Activated T-helper 1 cell treated with Interleukin-2 at 50 U/mL for 16 hours (primary cell): ENCODE data around the gene MOGAT1.

ENCODE experiments used
- DNase-seq: peaks from one replicate; pipeline ENCODE4 v3.0.0-alpha.2; 2020; ENCODE audit warnings: low read depth

The MOGAT1 gene, protein sequence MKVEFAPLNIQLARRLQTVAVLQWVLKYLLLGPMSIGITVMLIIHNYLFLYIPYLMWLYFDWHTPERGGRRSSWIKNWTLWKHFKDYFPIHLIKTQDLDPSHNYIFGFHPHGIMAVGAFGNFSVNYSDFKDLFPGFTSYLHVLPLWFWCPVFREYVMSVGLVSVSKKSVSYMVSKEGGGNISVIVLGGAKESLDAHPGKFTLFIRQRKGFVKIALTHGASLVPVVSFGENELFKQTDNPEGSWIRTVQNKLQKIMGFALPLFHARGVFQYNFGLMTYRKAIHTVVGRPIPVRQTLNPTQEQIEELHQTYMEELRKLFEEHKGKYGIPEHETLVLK

DNA sequence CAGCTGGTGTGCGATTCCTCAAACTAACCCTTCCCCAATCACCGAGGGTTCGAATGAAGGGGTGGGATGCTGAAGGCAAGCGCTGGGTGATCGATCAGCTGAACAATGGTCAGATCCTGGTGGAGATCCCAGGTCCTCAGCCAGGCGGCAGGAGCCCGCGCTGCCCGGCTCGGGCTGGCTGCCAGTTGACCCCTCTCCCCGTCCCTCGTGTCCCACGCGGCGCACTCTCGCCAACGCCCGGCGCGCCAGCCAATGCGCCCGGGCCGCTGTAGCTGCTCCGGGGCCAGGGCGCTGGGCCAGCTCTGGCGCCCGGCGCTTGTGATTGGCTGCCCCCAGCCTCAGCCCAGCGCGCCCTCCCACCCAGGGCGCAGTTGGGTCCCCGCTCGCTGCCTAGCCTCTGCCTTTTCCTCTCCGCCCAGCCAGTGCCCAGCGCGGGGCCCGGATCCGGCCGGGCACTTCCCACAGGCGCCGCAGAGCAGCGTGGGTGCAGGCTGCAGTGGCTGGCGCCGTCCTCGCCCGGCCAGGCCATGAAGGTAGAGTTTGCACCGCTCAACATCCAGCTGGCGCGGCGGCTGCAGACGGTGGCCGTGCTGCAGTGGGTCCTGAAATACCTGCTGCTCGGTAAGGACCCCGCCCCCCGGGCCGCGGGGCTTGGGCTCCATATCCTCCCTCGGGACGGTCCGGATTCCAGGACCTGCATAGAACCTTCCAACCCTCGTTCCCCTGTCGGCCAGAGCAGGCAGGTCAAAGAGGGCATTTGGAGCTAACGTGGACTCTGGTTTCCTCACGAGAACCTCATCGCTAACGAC lies at the start of gene MOGAT1:
MOGAT1 (plus strand) TSS at position 400 of the 809 bp plus-strand sequence; CDS start at position 528, 128 bp downstream.
- no peak for DNase-seq

DNA sequence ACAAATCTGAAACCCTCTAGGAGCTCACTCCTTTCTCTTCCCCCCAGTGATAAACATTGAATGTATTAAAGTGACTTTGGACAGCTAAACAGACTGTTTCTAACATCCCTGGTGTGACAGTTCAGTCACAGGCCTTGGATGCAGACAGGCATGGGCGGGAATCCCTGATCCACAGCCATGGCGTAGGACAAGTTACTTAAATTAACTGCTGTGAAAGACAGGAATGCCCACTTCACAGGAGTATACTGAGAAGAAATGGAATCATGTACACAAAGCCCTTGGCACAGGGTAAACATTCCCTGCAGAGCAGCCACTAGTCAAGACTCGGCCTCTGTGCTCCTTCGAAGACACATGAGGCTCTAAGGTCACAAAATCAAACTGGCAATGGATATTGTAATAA lies 49.6 kb upstream of the MOGAT1 start:
- DNase-seq: no peak

DNA sequence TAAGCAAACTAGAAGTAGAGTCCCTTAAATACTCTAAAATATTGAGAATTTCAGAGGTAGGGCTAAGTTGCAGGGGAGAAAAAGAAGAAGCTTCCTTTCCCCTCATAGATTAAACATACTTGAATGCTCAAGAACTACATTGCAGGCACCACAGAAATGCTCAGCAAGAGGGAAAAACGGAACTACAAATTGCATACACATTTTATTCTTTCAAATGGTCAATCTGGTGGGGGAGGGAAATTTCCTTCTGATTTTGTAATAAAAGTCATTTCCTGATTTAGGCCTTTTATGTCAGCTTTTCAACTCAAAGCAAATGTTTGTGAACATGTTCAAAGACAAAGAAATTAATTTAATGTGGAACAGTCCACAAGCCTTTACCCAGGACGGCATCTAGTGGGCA lies 48.5 kb upstream of the MOGAT1 start:
- no peak for DNase-seq

DNA sequence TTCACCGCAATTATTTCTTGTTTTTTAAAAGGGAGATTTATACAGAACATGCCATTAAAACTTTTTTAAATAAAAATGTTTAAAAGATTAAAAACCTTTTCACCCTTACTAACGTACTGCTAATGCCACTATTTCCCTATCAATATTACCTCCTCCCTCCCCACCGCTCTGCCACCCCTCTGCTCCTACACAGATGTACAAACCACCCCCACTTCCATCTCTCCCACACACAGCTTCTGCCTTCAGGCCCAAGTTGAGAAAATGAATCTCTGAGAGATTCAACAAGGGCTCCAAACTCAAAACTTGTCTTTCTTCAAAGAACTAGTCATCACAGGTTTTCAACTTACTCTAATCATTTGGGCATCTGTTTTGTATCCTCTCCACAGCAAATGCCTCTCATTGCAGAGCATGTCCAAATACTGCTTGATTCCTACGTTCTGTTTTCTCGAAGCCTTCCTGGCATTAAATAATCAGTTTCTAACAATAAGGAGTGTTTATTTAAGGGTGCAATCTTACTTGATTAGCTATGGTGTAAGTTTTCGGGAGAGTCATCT lies 47.6 kb upstream of the MOGAT1 start:
- DNase-seq: no peak

DNA sequence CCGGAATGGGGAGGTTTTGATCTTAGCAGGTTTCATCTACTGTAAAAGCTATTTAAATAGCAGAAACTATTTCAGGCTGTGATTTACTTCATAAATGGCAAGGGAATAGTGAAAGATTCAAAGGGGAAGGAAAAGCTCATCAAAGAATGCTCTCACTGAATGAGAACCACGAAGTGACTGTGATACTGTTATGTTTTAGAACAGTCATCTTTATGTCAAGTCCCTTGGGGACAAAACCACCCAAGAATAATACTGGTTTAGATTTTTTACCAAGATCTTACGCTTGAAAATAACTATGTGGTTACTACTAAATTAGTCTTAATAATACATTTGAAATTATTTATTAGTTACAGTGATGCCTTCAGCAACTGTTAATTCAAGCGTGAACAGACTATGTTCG lies 43.7 kb upstream of the MOGAT1 start:
- DNase-seq: no peak

DNA sequence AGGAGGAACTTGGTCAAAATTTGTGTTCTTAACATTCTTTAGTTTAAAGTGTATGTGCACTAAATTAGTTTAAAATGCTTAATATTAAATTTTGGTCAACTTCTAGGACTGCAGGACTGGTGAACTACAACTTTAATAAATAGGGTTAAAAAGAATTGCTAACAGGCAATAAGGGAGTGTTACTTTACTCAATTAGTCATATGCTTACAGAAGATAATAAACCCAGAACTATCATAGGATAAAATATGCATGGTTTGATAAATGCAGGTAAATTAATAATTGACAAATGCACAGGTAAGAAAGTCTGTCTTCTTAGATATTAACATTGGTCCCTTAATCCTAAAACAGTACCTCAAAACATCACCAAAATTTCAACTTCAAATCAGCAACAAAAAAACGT lies 36.2 kb upstream of the MOGAT1 start:
- DNase-seq: no peak

DNA sequence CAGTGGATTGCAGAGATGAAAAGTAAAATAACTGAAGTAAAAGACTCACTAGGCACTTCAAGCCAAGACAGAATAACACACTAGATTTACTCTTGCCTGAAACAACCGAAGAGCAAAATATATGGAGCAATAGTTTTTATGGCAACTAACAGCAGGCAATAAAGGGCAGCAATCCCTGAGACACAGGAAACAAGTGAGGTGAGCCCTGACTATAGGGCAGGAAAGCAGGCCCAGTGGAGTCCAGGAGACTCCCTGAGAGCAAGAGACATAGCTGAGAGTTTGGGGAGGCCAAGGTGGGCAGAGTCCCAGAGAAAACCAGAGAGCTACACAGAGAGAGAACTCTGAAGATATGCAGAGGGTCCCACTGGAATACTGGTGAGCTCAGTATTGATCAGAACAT lies 34.4 kb upstream of the MOGAT1 start:
- DNase-seq: no peak

DNA sequence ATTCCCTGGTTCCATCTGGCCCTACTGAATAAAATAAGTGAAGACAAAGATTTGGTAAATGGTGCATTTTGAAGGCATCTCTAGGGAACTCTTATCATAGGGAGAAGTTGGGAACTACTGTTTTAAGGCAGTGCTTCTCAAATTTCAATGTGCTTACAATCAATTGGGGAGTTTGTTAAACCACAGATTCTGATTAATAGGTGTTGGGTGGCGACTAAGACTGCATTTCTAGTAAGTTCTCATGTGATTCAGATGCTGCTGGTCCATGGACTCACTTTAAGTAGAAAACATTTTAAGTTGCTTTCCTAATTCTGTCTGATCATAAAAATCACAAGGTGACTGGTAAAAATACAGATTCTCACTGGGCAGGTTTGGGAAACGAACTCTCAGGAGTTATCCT lies 30.1 kb upstream of the MOGAT1 start:
- no peak for DNase-seq

DNA sequence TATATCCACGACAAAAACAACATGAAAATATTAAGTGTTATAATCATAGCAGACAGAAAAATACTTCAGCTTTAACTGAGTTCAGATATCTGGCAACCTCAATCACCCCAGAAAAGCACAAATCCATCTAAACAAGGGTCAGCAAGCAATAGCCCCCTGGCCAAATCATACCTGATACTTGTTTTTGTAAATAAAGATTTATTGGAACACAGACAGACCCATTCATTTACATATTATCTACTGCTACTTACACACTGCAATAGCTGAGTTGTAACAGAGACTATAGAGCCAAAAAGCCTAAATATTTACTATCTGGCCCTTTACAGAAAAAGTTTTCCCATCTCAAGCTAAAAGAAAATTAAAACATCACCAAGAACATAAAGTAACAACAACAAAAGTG lies 28.3 kb upstream of the MOGAT1 start:
- no peak for DNase-seq

DNA sequence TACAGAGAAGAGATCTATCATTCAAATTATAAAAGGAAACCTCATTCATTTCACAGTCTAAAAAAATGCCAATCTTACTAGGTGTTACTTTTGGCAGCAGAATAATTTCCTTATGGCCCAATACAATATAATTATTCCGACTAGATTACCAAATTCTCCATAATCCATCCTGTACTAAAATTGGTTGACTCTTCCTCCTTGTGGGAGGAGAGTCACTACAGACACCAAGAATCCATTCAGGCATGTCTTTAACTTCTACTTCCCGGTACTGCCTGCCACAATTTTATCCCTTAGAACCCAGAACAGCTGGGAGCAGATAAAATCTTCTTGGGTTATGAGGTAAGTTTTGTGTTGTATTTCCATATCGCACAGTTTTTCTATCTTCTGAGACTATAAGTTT lies 25.4 kb upstream of the MOGAT1 start:
- DNase-seq: no peak

DNA sequence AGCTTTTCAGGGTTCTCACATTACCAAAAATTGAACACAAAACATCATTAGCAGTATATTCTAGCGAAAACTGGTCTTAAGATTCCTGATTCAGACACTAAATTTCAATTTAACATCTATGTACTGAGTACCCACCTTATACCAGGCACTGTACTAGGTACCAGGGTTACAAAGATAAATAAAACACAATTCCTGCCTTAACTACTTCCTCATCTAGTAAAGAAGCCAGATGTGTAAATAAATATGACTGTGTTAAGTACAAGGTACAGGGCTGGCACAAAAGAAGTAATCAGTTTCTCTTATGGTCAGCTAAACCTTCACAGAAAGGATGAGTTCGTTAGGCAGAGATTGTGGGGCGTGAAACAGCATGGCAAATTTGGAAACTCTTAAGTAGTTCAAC lies 21.7 kb upstream of the MOGAT1 start:
- no peak for DNase-seq

DNA sequence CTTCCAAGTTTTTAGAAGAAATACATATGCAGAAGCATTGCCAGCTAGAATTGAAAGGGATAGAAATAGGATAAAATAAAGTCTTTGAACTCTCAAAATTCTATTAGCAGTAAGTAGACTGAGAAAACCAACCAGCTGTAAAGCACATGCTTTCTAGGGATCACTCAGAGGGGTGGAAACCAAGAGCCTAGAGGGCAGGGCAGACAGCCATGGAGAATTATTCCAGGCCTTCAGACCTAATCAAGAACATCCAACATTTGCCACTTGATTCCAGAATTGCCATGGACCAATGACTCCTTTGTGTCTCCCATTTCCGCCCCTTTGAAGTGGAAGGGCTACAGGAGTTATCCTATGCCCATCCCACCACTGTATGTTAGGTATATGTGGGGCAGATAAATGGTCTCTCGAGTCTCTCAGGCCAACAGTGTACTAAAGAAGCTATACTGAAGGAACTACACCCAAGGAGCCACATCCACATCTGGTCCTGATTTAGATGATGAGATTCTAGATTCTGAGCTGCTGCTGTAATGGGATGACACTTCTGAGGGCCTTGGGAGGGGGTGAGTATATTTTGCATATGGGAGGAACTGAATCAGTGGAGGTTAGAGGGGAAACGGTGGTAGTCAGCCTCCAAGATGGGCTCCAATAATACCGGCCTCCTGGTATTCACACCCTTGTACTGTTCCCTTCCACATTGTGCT lies 19.6 kb upstream of the MOGAT1 start:
- DNase-seq: no peak

DNA sequence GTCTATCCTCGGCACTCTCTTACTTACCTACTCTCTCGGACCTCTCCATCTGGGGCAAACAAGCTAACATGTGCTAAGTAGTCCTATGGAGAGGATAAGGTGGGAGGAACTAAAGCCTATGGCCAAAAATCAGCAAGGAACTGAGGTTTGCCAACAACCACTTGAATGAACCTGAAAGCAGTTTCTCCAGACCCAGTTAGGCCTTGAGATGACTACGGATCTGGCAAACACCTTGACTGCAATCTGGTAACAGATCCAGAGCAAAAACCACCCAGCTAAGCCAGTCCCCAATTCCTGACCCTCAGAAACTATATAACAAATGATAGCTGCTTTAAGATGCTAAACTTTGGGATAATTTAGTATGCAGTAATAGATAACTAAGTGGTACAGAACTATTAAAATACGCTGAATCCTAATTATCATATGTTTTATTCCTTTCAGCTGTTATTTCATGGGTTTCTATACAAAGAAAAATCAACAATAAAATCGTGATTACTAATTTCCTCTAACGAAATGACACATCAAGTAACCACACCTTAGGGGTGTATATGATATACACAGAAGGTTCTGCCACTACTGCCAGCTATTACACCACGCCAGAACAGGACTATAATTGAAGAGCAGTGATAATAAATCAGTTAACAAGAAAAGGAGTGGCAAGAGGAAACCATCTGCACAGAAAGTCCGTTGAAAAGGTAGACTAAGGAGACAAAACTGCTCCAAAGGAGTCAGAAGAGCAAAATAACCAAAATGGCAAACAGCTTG lies 18.8 kb upstream of the MOGAT1 start:
- no peak for DNase-seq

DNA sequence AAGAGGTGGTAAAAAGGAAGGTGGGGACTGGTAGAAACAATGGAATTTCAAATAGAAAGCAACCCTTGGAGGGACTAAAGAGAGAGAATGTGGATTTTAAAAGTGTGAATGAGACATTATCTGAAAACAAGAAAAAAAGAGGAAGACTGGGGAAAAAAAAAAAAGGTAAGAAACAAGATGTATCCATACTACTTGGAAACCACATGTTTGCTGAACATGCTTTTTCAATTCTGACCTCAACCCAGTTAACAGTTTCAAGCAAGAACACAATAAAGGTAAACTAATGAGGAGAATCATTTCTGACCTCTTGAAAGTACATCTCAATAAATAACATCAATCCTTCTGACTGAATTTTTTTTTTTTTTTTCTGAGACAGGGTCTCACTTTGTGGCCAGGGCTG lies 18.2 kb upstream of the MOGAT1 start:
- no peak for DNase-seq

DNA sequence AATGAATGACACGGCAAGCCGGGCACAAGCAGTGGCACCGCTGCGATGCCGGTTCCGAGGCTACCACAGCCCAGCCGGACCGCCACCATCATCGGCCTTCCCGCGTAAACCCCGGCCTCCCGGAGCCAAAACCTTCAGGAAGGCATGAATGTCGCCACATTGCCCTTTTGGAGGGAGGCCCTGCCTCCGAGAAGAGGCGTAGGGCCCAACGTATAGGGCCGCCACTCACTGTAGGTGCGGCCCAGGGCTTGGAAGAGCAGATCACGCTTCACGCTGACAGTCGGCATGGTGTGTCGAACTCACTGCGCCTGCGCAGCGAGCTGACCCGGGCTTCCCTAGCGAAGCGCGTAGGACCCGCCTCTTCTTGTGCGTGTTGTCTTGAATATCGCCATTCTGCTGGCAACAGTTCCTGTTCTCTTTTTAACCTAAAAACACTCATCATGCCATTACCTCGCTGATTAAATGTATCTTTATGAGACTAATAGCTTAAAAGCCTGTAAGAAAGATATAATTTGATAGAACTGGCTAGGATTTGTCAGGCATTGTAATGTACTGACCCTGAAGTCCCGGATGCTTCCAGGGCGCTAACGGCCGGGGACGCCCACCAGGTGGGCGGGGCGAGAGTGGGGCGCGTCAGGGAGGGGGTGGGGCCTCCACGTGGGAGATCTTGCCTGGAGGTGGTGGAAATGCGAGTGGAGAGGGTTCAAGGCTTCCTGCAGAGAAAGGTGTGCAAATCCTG lies 15.5 kb upstream of the MOGAT1 start, which contains the start of gene FARSB:
FARSB (minus strand) TSS at position 306 of the 739 bp plus-strand sequence; CDS start at position 287, 19 bp downstream.
- DNase-seq: peak; percentile 88

DNA sequence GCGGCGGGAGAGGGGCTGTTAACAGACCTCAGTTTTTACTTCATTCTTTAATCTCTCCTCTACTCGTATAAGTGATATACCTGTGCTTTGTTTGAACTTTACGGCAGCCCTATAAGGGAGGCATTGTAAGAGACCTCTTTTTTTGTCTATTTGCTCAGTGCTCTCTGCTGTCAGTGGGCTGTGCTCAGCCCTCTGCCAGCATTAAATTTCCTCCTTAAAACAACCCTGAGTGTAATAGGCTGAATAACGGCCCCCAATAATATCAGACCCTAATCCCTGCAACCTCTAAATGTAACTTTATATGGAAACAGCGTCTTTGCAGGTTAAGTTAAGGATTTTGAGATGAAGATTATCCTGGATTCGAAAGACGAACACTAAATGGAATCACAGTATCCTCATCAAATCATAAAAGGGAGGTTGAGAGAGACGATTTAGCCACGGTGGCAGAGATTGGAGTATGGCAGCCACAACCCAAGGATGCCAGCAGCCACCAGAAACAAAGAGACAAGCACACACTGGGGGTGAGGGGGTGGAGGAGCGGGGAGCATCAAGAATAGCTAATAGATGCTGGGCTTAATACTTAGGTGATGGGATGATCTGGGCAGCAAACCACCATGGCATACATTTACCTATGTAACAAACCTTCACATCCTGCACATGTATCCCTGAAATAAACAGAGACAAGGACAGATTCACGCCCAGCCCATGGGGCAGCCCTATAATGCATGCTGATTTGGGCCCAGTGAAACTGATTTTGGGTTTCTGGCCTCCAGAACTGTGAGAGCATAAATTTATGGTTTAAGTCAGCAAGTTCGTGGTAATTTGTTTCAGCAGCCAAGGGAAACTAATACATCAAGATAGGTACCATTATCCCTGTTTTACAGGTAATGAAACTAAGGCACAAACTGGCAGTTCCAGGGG lies 14.7 kb upstream of the MOGAT1 start:
- no peak for DNase-seq

DNA sequence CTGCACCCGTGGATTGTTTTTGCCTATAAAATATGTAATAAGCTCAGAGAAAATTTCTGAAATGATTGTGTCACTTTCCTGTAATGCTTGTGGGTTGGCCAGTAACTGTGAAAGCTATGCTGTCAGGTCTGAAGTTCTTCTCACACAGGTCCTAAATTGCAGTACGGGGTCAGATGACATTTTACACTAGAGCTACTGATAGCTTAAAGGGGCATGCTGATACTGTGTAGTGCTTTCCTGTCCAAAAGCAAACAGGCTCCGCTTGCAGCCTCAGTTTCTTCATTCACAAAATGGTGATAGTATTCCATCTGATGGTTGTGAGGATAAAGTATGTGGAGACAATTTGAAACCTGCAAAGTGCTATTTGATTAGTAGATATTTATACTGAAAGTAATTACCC lies 8.0 kb upstream of the MOGAT1 start:
- DNase-seq: no peak

DNA sequence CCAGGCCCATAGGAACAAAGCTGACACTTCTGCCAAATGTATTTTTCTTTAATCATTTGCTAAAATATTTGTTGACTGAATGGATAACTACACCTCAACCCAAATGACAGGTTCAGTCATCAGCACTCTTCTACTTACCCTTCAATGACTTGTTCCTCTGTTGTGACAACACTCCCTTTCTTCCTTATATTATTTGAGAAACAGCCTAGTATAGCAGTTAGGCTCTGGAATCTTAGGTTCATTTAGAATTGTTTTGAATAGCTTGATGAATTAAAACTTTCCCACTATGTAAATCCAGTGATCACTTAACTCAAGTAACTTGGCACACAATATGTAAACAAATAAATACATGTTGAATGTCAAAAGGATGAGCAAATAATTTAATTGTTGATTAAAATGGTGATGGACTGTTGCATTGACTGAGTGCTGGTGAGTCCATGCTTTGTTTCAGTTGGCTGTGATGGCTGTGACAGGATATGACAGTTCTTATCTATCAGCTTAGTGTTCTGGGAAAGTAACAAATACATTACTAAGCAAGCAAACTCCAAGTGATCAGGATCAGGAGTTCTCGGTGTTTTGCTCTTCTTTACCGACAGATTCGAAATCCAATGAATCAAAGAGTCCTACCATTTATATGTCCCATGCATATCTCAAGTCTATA lies 2.8 kb upstream of the MOGAT1 start:
- DNase-seq: no peak

DNA sequence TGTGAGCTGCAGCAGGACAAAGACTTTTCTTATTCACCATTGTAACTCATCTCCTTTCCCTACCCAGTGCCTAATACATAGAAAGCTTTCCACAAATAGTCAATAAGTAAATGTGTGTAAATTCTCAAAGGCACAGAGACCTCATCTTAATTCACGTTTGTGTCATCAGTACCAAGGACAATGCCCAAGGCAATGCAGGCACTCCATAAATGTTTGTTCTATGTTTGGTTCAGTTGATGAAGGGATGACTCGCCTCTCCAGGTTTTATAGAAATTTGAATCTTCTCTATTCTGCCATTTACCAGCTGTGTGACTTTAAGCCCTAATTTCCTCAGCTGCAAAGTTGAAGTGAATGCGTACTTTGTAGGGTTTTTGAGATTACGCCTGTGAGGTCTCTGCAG lies 2.1 kb upstream of the MOGAT1 start:
- DNase-seq: no peak
